ENCODE data around the gene CAMTA1.

CAMTA1 gene

DNA sequence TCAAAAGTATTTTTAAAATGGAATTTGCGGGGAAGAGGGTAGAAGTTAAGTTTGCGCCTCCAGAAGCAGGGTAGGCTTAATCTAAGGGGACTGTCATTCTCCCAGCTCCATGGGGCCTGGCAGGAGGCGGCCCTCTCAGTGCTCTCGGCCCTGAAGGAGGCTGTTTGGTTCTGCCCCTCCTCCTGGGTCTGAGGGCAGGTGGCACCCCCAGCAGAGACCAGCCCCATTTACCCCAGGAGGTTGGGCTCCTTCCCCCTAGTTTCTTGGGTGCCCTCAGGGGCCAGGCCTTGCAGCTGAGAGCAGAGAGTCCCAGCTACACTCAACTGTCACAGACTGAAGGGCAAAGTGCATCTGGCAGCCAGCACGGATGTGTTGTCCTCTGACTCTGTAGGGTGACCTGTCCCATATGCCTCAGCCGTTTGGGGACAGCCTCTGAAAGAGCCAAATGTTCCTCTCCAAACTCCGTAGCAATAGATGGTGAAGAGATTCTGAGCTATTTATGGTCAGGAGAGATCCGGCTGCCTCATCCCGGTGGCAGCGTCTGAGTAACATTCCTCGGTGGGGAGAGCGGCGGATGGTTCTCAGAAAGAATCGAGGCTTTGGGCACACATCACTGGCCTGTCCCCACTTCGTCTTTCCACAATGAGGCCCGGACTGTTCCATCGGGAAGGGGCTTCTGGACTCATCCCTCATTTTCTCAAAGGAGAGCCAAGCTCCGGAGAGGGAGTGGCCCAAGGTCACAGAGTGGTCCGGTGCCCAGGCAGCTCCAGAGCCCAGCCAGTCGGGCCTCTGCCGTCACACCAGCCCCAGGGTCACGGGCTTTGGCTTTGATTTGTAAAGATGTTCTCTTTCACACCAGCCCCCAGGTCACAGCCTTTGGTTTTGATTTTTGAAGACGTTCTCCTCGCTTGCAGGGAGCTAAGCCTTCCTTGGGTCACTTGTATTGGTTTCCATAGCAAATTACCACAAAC, 561.6 kb downstream of the CAMTA1 start:
- Histone ChIP-seq H3K9me3 (ENCODE audit: insufficient read depth, low read depth, low read length) (no peaks in the 10 kb centered on the region), H3K27ac (ENCODE audit: low read depth, low read length) (no peak overlapping the region), H3K4me3 (ENCODE audit: low read length) (no peak overlapping the region), H3K4me1 (ENCODE audit: insufficient read depth, low read length) (no peaks in the 10 kb centered on the region), H3K36me3 (ENCODE audit: insufficient read depth, low read length) (no peaks in the 10 kb centered on the region), H3K27me3 (ENCODE audit: insufficient read depth, low read length) (no peaks in the 10 kb centered on the region), H3K9ac (ENCODE audit: low read depth, low read length) (no peak overlapping the region)
- WGBS: 88% methylated on average over 24 of the region's 24 CpGs

DNA sequence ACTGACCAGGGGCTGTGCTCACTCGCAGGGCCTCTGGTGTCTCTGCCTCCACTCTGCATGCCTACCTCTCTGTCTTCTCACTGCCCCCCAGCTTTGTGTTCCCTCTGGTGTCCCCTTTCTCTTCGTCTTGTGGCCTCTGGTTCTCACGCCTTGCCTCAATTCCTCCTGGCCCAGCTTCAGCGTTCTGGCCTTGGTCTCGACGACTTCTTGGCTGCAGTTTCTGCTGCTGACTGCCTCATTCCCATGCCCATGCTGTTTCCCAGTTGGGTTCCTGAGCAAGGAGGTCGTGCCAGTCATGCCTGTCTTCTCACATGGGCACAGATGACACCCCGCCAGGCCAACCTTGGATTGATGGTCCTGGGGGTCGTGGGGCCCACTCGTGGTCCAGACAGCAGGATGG, 562.8 kb downstream of the CAMTA1 start:
- Histone ChIP-seq H3K27me3 (ENCODE audit: insufficient read depth, low read length) (no peaks in the 10 kb centered on the region), H3K9ac (ENCODE audit: low read depth, low read length) (no peak overlapping the region), H3K27ac (ENCODE audit: low read depth, low read length) (no peak overlapping the region), H3K4me1 (ENCODE audit: insufficient read depth, low read length) (no peaks in the 10 kb centered on the region), H3K36me3 (ENCODE audit: insufficient read depth, low read length) (no peaks in the 10 kb centered on the region), H3K9me3 (ENCODE audit: insufficient read depth, low read depth, low read length) (no peaks in the 10 kb centered on the region), H3K4me3 (ENCODE audit: low read length) (no peak overlapping the region)
- WGBS: 88% methylated on average over 10 of the region's 10 CpGs

DNA sequence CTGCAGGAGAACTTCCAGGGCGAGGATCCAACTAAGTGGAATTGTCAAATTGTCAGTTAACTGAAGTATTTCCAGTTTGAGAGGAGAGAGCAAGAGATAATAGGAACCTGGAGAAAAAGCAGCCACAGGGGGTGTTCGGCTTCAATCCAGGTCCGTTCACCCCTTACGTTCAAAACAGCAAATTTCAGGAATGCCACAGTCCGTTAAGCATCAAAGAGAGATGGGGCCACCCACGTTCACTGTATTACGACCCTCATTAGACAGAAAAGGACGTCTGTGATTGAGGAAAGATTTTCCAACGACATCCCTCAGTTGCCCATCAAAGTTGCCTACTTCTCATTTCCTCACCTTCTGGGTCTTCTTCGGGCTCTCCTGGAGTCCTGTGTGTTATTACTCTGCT, 563.3 kb downstream of the CAMTA1 start:
- H3K36me3 ChIP-seq (ENCODE audit: insufficient read depth, low read length): no peaks in the 10 kb centered on the region
- no peak overlapping the region for H3K9ac ChIP-seq (ENCODE audit: low read depth, low read length)
- no peaks in the 10 kb centered on the region for H3K9me3 ChIP-seq (ENCODE audit: insufficient read depth, low read depth, low read length)
- H3K27me3 ChIP-seq (ENCODE audit: insufficient read depth, low read length): no peaks in the 10 kb centered on the region
- no peaks in the 10 kb centered on the region for H3K4me1 ChIP-seq (ENCODE audit: insufficient read depth, low read length)
- 93% methylated on average over 10 of the region's 10 CpGs for WGBS
- H3K27ac ChIP-seq (ENCODE audit: low read depth, low read length): no peak overlapping the region
- H3K4me3 ChIP-seq (ENCODE audit: low read length): no peak overlapping the region

DNA sequence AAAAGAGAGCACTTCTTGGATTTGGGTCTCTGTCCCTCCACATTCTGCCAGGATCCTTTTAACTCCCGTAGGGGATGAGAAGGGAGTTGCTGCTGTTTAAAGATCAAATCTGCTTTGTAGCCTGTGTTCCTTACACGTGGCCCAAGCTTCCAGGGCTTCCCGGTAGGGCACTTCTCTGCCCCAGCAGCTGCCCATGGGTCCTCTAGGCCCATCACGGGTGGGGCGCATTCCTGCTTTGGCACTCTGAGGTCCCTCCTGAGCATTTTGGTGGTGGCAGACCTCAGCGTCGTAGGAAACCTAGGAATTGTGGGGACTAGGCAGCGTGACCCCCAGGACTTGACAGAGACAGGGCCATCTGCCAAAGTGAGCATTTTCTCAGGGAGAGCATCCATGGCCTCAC, 565.5 kb downstream of the CAMTA1 start:
- Histone ChIP-seq H3K4me3 (ENCODE audit: low read length) (no peak overlapping the region), H3K4me1 (ENCODE audit: insufficient read depth, low read length) (no peaks in the 10 kb centered on the region), H3K27ac (ENCODE audit: low read depth, low read length) (no peak overlapping the region), H3K27me3 (ENCODE audit: insufficient read depth, low read length) (no peaks in the 10 kb centered on the region), H3K9me3 (ENCODE audit: insufficient read depth, low read depth, low read length) (no peaks in the 10 kb centered on the region), H3K9ac (ENCODE audit: low read depth, low read length) (no peak overlapping the region), H3K36me3 (ENCODE audit: insufficient read depth, low read length) (no peaks in the 10 kb centered on the region)
- WGBS: 92% methylated on average over 8 of the region's 8 CpGs

DNA sequence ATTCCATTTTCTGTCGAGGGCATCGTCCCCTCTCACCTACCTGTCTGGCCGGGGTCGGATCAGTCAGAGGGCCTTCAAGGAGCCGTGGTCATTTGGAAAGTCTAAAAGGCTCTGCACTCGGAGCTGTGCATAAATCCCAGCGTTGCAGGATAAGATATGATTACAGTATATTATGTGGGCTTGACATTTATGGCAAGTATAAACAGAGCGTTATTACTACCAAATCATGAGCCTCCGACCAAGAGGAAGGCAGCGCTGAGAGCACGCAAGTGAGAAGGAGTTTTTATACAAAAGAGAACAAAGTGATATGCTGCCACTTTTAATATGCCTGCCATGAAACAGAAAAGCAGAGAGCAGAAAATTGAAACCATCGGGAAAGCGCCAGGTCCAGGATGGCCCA, 566.4 kb downstream of the CAMTA1 start:
- Histone ChIP-seq H3K9me3 (ENCODE audit: insufficient read depth, low read depth, low read length) (no peaks in the 10 kb centered on the region), H3K27me3 (ENCODE audit: insufficient read depth, low read length) (no peaks in the 10 kb centered on the region), H3K9ac (ENCODE audit: low read depth, low read length) (no peak overlapping the region), H3K4me1 (ENCODE audit: insufficient read depth, low read length) (no peaks in the 10 kb centered on the region), H3K4me3 (ENCODE audit: low read length) (no peak overlapping the region), H3K27ac (ENCODE audit: low read depth, low read length) (no peak overlapping the region), H3K36me3 (ENCODE audit: insufficient read depth, low read length) (no peaks in the 10 kb centered on the region)
- 91% methylated on average over 13 of the region's 13 CpGs for WGBS

DNA sequence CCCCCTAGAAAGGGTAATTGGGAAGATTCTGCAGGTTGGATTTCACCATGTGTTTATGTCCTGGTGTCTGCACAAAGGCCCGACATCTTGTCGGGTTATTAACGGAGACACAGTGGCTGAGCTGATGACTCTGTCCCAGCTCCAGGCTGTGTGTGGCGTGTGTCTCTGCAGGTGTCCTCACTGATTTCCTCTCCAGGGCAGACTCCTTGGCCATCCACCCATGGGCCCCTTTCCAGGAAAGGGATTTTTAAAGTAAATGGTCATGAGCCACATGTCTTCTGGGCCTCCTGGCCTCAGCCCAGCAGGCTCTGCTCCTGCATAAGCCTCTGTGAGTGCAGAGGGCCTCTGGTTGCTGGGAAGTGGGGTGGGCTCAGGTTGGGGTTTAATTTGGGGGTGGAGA, 567.1 kb downstream of the CAMTA1 start:
- Histone ChIP-seq H3K4me3 (ENCODE audit: low read length) (no peak overlapping the region), H3K9ac (ENCODE audit: low read depth, low read length) (no peak overlapping the region), H3K9me3 (ENCODE audit: insufficient read depth, low read depth, low read length) (no peaks in the 10 kb centered on the region), H3K36me3 (ENCODE audit: insufficient read depth, low read length) (no peaks in the 10 kb centered on the region), H3K27me3 (ENCODE audit: insufficient read depth, low read length) (no peaks in the 10 kb centered on the region), H3K4me1 (ENCODE audit: insufficient read depth, low read length) (no peaks in the 10 kb centered on the region), H3K27ac (ENCODE audit: low read depth, low read length) (no peak overlapping the region)
- 94% methylated on average over 4 of the region's 4 CpGs for WGBS

DNA sequence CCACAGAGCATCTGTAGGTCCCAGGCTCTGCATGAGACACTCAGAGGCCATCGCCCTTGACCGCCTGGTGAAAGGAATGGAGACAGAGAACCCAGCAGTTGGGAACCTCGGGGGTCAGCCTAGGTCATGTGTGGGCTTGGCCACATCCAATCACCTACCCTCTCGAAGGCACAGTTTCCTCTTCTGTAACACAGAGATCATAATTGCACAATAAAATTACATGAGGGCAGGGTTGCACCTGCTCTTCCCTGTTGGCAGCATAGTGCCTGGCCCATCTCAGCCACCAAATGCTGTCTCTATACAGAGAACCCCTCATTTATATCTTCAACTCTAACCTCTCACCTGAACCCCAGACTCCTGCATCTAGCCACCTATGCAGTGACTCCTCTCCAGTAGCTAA, 567.7 kb downstream of the CAMTA1 start:
- 98% methylated on average over 4 of the region's 4 CpGs for WGBS
- no peaks in the 10 kb centered on the region for H3K4me1 ChIP-seq (ENCODE audit: insufficient read depth, low read length)
- H3K27me3 ChIP-seq (ENCODE audit: insufficient read depth, low read length): no peaks in the 10 kb centered on the region
- no peak overlapping the region for H3K4me3 ChIP-seq (ENCODE audit: low read length)
- H3K9ac ChIP-seq (ENCODE audit: low read depth, low read length): no peak overlapping the region
- no peaks in the 10 kb centered on the region for H3K9me3 ChIP-seq (ENCODE audit: insufficient read depth, low read depth, low read length)
- H3K36me3 ChIP-seq (ENCODE audit: insufficient read depth, low read length): no peaks in the 10 kb centered on the region
- no peak overlapping the region for H3K27ac ChIP-seq (ENCODE audit: low read depth, low read length)

DNA sequence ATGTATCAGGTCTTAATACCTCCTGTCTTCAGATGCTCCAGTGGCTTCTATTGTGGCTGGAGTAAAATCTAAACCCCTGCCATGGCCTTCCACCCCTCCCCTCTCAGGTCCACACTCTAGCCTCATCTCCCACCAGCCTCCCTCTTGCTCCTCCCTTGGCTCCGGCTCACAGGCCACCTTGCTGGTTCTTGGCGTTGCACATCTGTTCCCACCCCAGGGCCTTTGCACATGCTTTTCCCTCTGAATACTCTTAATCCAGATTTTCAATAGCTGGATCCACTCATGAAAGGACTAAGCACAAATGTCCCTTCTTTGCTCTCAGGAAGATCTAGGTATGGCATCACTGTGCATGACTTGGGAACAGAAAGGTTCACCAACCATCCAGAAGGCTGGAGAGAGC, 570.4 kb downstream of the CAMTA1 start:
- no peaks in the 10 kb centered on the region for H3K27me3 ChIP-seq (ENCODE audit: insufficient read depth, low read length)
- H3K27ac ChIP-seq (ENCODE audit: low read depth, low read length): no peak overlapping the region
- WGBS: 96% methylated on average over 2 of the region's 2 CpGs
- no peak overlapping the region for H3K9ac ChIP-seq (ENCODE audit: low read depth, low read length)
- no peak overlapping the region for H3K4me3 ChIP-seq (ENCODE audit: low read length)
- no peaks in the 10 kb centered on the region for H3K4me1 ChIP-seq (ENCODE audit: insufficient read depth, low read length)
- H3K36me3 ChIP-seq (ENCODE audit: insufficient read depth, low read length): no peaks in the 10 kb centered on the region
- no peaks in the 10 kb centered on the region for H3K9me3 ChIP-seq (ENCODE audit: insufficient read depth, low read depth, low read length)

DNA sequence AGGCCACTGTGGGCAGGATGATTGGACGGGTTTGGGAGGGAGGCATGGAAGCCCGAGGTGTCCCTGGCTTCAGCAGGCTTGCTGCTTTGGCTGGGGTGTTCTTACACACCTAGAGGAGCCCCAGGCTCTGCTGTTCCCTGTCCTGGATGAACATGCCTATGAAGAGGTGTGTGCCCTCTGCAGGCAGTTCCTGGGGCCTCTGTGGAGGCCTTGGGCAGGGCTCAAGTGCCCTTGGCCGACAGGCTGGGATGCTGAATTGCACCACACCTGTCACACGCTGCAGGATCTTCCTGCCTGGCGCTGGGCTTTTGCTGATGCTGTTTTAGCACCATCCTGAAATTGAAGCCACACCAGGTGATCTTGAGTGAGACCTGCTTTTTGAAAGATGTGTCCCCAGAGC, 570.8 kb downstream of the CAMTA1 start:
- H3K9ac ChIP-seq (ENCODE audit: low read depth, low read length): no peak overlapping the region
- H3K4me3 ChIP-seq (ENCODE audit: low read length): no peak overlapping the region
- no peak overlapping the region for H3K27ac ChIP-seq (ENCODE audit: low read depth, low read length)
- no peaks in the 10 kb centered on the region for H3K27me3 ChIP-seq (ENCODE audit: insufficient read depth, low read length)
- WGBS: 92% methylated on average over 5 of the region's 5 CpGs
- no peaks in the 10 kb centered on the region for H3K36me3 ChIP-seq (ENCODE audit: insufficient read depth, low read length)
- H3K4me1 ChIP-seq (ENCODE audit: insufficient read depth, low read length): no peaks in the 10 kb centered on the region
- H3K9me3 ChIP-seq (ENCODE audit: insufficient read depth, low read depth, low read length): no peaks in the 10 kb centered on the region

DNA sequence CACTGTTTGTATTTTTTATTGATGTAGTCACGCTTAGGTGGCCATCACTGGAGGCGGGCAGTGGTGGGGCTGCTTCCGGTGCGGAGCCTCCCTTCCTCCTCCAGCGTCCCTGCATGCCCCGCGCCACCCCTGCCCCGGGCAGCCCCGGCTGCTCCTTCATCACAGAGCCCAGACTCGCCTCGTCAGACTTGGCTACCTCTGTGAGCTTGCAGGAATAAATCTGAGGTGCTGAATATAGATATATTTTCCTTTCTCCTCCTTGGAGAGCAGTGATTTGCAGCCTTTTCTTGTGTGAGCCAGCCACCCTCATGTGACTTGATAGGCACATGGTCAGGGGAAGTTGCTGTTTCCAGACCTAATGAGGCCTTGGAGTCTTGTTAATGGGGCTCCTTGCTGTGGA, 573.2 kb downstream of the CAMTA1 start:
- H3K9ac ChIP-seq (ENCODE audit: low read depth, low read length): no peak overlapping the region
- no peaks in the 10 kb centered on the region for H3K27me3 ChIP-seq (ENCODE audit: insufficient read depth, low read length)
- H3K9me3 ChIP-seq (ENCODE audit: insufficient read depth, low read depth, low read length): no peaks in the 10 kb centered on the region
- no peak overlapping the region for H3K27ac ChIP-seq (ENCODE audit: low read depth, low read length)
- no peak overlapping the region for H3K4me3 ChIP-seq (ENCODE audit: low read length)
- no peaks in the 10 kb centered on the region for H3K4me1 ChIP-seq (ENCODE audit: insufficient read depth, low read length)
- no peaks in the 10 kb centered on the region for H3K36me3 ChIP-seq (ENCODE audit: insufficient read depth, low read length)
- WGBS: 94% methylated on average over 11 of the region's 11 CpGs

DNA sequence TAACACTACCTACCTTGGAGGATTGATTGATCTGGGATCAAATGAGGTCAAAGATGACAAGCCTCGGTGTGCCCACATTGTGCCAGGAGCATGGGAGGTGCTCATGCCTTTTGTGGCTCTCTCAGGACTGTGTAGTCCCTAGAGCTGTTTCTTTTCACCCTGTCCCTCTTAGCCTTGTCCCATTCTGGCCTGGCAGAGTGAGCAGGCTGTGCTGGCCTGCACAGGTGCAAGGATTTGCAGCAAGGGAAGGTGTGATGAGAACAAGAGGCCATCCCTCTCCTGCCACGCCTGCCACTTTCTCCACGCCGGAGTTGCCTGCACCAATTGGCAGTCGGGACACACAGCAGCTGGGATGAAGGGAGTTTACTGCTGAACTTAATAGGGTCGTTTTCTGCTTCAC, 575.3 kb downstream of the CAMTA1 start:
- no peaks in the 10 kb centered on the region for H3K27me3 ChIP-seq (ENCODE audit: insufficient read depth, low read length)

DNA sequence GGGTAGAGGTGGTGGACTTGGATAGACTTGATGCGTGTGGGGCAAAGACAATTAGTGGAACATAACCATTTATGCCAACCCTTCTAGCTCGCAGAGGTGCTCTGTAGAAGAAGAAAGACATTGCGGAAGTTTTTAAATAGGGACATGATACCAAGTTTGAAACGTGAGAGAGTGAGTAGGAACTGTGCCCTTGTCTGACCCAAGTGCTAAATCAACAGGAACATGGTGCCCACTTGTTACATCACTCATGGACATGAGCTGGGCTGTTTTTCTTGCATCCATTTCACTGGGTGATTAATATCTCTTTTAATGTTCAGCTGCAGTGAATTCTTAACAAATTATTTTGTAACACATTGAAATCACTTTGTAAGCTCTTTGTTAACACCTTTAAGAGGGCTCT, 577.7 kb downstream of the CAMTA1 start:
- WGBS: 92% methylated on average over 4 of the region's 4 CpGs
- Histone ChIP-seq H3K27ac (ENCODE audit: low read depth, low read length) (no peak overlapping the region), H3K4me3 (ENCODE audit: low read length) (no peak overlapping the region), H3K36me3 (ENCODE audit: insufficient read depth, low read length) (no peaks in the 10 kb centered on the region), H3K4me1 (ENCODE audit: insufficient read depth, low read length) (no peaks in the 10 kb centered on the region), H3K9ac (ENCODE audit: low read depth, low read length) (no peak overlapping the region), H3K9me3 (ENCODE audit: insufficient read depth, low read depth, low read length) (no peaks in the 10 kb centered on the region), H3K27me3 (ENCODE audit: insufficient read depth, low read length) (no peaks in the 10 kb centered on the region)

More for the DNA sequence above, 575.3 kb downstream of the CAMTA1 start:
- H3K36me3 ChIP-seq (ENCODE audit: insufficient read depth, low read length): no peaks in the 10 kb centered on the region
- H3K4me1 ChIP-seq (ENCODE audit: insufficient read depth, low read length): no peaks in the 10 kb centered on the region
- 83% methylated on average over 6 of the region's 6 CpGs for WGBS
- no peak overlapping the region for H3K9ac ChIP-seq (ENCODE audit: low read depth, low read length)
- H3K4me3 ChIP-seq (ENCODE audit: low read length): no peak overlapping the region
- no peaks in the 10 kb centered on the region for H3K9me3 ChIP-seq (ENCODE audit: insufficient read depth, low read depth, low read length)
- no peak overlapping the region for H3K27ac ChIP-seq (ENCODE audit: low read depth, low read length)
